ENCODE results near the gene UHRF2.
"Not testable (repeated sequence)": the region's sequence is repeated elsewhere in the genome, so short reads cannot be mapped to it uniquely, and the experiment has no call there.

The UHRF2 gene

DNA sequence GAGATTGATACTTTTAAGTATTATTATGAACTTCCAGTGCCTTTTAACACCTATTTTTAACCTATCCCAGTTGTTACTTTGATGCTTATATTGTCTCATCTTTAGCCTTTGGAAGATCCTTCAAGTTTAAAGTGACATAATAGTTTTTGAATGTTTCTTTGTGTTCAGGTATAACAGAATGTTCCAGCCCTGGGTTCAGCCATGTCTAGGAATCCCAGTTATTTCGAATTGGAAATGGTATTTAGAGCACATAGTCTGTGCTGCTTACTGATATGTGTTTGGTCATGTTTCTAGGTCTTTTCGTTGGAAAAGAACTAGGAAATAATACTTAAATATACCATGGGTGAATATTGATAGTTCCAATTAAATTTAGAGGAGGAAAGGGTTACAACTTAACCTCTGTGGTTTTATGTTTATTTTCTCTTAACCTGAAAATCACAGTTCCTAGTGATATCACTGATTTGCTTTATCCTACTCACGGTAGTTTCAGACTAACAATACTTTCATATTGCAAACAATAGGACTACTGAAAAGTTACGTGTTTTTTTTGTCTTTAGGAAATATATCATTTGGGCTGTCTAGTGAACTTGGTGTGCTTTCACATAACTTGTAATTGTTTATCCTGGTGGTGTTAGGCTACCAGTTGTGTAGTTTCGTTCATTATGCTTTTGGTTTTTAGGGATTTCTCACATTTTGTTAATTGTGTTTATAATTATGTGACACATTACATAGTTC is 37.8 kb downstream of the UHRF2 start:
- Histone ChIP-seq H3K9me3 (ENCODE audit: control insufficient read depth, insufficient read depth, low read depth, low read length) (0 out of 2 replicates have a peak, but pooled peaks cover 2% of the 10 kb centered on the region), H3K27me3 (ENCODE audit: control insufficient read depth, insufficient read depth, low read length) (no peaks in the 10 kb centered on the region), H3K4me1 (ENCODE audit: control insufficient read depth, insufficient read depth, low read length) (peaks cover 14% of the 10 kb centered on the region; the same call in 1 of the 2 replicates), H3K4me3 (ENCODE audit: low read depth, low read length) (no peak overlapping the region), H3K9ac (ENCODE audit: low read length) (no peak overlapping the region), H3K27ac (ENCODE audit: low read depth, low read length) (no peak overlapping the region; the same call in 1 of the 2 replicates), H3K36me3 (ENCODE audit: control insufficient read depth, insufficient read depth, low read length) (no peaks in the 10 kb centered on the region)

GRCh38 chr9:6455292-6455691 is 42.3 kb downstream of the UHRF2 start:
- H3K4me3 ChIP-seq (ENCODE audit: low read depth, low read length); H3K9me3 ChIP-seq (ENCODE audit: control insufficient read depth, insufficient read depth, low read depth, low read length); H3K27me3 ChIP-seq (ENCODE audit: control insufficient read depth, insufficient read depth, low read length); H3K36me3 ChIP-seq (ENCODE audit: control insufficient read depth, insufficient read depth, low read length); H3K27ac ChIP-seq (ENCODE audit: low read depth, low read length); H3K9ac ChIP-seq (ENCODE audit: low read length); H3K4me1 ChIP-seq (ENCODE audit: control insufficient read depth, insufficient read depth, low read length): not testable (repeated sequence)

DNA sequence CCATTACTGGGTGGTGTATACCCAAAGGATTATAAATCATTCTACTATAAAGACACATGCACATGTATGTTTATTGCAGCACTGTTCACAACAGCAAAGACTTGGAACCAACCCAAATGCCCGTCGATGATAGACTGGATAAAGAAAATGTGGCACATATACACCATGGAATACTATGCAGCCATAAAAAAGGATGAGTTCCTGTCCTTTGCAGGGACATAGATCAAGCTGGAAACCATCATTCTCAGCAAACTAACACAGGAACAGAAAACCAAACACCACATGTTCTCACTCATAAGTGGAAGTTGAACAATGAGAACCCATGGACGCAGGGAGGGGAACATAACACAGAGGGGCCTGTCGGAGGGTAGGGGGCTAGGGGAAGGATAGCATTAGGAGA is 45.7 kb downstream of the UHRF2 start:
- not testable (repeated sequence) for H3K36me3 ChIP-seq (ENCODE audit: control insufficient read depth, insufficient read depth, low read length); H3K27ac ChIP-seq (ENCODE audit: low read depth, low read length); H3K4me3 ChIP-seq (ENCODE audit: low read depth, low read length); H3K4me1 ChIP-seq (ENCODE audit: control insufficient read depth, insufficient read depth, low read length); H3K27me3 ChIP-seq (ENCODE audit: control insufficient read depth, insufficient read depth, low read length); H3K9me3 ChIP-seq (ENCODE audit: control insufficient read depth, insufficient read depth, low read depth, low read length); H3K9ac ChIP-seq (ENCODE audit: low read length)

DNA sequence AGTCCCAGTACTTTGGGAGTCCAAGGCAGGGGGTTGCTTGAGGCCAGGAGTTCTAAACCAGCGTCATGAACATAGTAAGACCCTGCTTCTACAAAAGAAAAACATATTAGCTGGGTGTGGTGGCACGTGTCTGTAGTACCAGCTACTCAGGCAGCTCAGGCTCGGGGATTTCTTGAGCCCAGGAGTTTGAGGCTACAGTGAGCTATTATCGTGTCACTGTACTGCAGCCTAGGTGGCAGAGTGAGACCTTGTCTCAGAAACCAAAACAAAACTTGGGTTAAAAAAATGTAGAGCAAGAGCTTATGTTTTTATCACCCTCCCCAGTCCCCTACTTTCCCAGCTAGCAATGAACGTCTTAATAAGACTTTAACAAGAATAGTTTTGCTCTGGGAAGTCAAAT is 46.7 kb downstream of the UHRF2 start:
- H3K9me3 ChIP-seq (ENCODE audit: control insufficient read depth, insufficient read depth, low read depth, low read length) = 0 out of 2 replicates have a peak, but pooled peaks cover 2% of the 10 kb centered on the region
- no peak overlapping the region for H3K4me3 ChIP-seq (ENCODE audit: low read depth, low read length)
- H3K27ac ChIP-seq (ENCODE audit: low read depth, low read length) = no peak overlapping the region
- peaks cover 7% of the 10 kb centered on the region for H3K36me3 ChIP-seq (ENCODE audit: control insufficient read depth, insufficient read depth, low read length)
- no peak overlapping the region for H3K9ac ChIP-seq (ENCODE audit: low read length)
- H3K27me3 ChIP-seq (ENCODE audit: control insufficient read depth, insufficient read depth, low read length) = no peaks in the 10 kb centered on the region
- H3K4me1 ChIP-seq (ENCODE audit: control insufficient read depth, insufficient read depth, low read length) = no peaks in the 10 kb centered on the region

DNA sequence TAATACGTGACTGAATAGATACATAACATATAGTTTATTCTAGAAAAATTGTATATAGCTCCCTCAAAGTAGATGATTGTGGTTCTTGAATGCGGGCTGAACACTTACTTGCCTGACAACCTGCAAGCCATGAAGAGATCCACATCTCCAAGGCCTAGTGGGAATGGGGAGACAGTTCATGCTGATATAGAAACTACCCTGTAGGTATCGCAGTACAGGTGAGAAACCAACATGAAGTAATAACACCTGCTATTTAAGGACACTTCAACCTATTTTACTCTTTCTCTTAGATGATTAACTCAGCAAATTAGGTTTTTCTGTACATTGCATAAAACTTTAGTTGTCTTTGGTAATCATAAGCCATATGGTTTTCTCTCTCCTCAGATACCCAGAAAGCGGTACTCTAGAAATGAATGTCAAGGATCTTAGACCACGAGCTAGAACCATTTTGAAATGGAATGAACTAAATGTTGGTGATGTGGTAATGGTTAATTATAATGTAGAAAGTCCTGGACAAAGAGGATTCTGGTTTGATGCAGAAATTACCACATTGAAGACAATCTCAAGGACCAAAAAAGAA is 47.3 kb downstream of the UHRF2 start:
- Histone ChIP-seq H3K9me3 (ENCODE audit: control insufficient read depth, insufficient read depth, low read depth, low read length) (no peaks in the 10 kb centered on the region), H3K4me1 (ENCODE audit: control insufficient read depth, insufficient read depth, low read length) (no peaks in the 10 kb centered on the region), H3K4me3 (ENCODE audit: low read depth, low read length) (no peak overlapping the region), H3K9ac (ENCODE audit: low read length) (no peak overlapping the region), H3K27me3 (ENCODE audit: control insufficient read depth, insufficient read depth, low read length) (no peaks in the 10 kb centered on the region), H3K36me3 (ENCODE audit: control insufficient read depth, insufficient read depth, low read length) (peaks cover 9% of the 10 kb centered on the region), H3K27ac (ENCODE audit: low read depth, low read length) (no peak overlapping the region)

DNA sequence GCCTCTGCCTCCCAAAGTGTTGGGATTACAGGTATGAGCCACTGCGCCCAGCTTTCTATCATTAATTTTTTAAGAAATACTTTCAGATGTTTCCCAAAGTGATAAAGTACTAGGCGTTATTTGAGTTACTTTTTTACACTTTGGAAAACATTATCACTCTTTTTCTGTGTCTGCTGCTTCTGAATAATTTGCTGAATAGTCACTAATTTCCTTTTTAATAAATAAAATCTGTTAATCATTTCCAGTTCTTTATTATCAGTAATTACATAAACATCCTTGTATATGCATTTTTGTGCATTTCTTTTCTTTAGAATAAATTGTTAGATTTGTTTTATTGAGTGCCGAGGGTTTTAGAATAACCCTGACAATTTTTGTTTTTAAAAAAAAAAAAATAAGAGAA is 48.6 kb downstream of the UHRF2 start:
- Histone ChIP-seq H3K9ac (ENCODE audit: low read length) (no peak overlapping the region), H3K4me1 (ENCODE audit: control insufficient read depth, insufficient read depth, low read length) (no peaks in the 10 kb centered on the region), H3K27ac (ENCODE audit: low read depth, low read length) (no peak overlapping the region), H3K9me3 (ENCODE audit: control insufficient read depth, insufficient read depth, low read depth, low read length) (no peaks in the 10 kb centered on the region), H3K27me3 (ENCODE audit: control insufficient read depth, insufficient read depth, low read length) (no peaks in the 10 kb centered on the region), H3K36me3 (ENCODE audit: control insufficient read depth, insufficient read depth, low read length) (peaks cover 9% of the 10 kb centered on the region), H3K4me3 (ENCODE audit: low read depth, low read length) (no peak overlapping the region)

DNA sequence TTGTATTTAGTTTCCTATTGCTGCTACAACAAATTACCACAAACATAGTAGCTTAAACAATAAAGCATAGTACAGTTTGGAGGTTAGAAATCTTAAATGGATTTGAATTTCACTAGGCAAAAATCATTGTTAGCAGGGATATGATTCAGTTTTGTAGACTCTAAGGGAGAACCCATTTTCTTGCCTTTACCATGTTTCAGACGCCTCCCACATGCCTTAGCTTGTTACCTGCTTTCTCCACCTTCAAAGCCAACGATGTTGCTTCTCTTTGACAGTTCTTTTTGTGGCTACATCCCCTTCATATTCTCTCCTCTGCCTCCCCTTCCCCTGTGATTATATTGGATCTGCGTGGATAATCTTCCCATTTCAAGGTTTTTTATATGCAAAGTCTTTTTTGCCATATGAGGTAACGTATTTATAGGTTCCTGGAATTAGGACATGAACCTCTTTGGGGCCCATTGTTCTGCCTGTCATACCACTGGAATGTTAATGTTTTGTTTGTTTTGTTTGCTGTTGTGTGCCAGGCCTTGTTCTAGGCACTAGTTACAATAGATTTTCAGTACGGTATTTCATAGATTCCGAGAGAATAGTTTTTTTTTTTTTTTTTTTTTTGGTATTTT is 54.1 kb downstream of the UHRF2 start:
- Histone ChIP-seq H3K4me3 (ENCODE audit: low read depth, low read length) (no peak overlapping the region), H3K36me3 (ENCODE audit: control insufficient read depth, insufficient read depth, low read length) (peaks cover 4% of the 10 kb centered on the region), H3K27ac (ENCODE audit: low read depth, low read length) (no peak overlapping the region), H3K9me3 (ENCODE audit: control insufficient read depth, insufficient read depth, low read depth, low read length) (no peaks in the 10 kb centered on the region), H3K27me3 (ENCODE audit: control insufficient read depth, insufficient read depth, low read length) (no peaks in the 10 kb centered on the region), H3K9ac (ENCODE audit: low read length) (no peak overlapping the region), H3K4me1 (ENCODE audit: control insufficient read depth, insufficient read depth, low read length) (peaks cover 8% of the 10 kb centered on the region; the same call in 1 of the 2 replicates)

DNA sequence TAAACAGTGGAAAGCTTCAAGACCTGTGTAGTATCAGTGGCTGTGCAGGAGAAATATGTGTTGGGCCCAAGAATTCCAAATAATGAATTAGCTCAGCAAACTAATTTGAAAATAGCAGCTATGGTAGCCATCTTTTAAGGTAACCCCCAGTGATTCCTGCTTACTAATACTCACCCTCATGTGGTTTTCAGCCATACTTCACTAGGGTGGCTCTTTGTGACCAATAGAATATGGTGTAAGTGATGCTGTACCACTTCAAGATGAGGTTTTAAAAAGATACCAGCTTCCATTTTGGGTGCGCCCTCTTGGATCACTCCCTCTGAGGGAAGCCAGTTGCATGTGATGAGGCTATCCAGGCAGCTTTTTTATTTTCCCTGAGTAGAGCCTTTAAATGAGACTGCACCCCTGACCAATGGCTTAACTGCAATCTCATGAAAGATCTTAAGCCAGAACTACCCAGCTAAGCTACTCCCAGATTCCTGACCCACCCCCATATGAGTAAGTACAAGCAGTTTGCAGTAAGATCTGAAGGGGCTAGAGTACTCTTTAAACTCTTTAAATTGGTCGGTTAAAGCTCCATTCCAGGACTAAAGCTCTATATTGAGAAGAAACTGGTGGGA is 58.3 kb downstream of the UHRF2 start:
- no peaks in the 10 kb centered on the region for H3K9me3 ChIP-seq (ENCODE audit: control insufficient read depth, insufficient read depth, low read depth, low read length)
- no peak overlapping the region for H3K27ac ChIP-seq (ENCODE audit: low read depth, low read length)
- peaks cover 8% of the 10 kb centered on the region; the same call in 1 of the 2 replicates for H3K4me1 ChIP-seq (ENCODE audit: control insufficient read depth, insufficient read depth, low read length)
- no peak overlapping the region for H3K9ac ChIP-seq (ENCODE audit: low read length)
- no peak overlapping the region for H3K4me3 ChIP-seq (ENCODE audit: low read depth, low read length)
- peaks cover 3% of the 10 kb centered on the region; the same call in 1 of the 2 replicates for H3K36me3 ChIP-seq (ENCODE audit: control insufficient read depth, insufficient read depth, low read length)
- H3K27me3 ChIP-seq (ENCODE audit: control insufficient read depth, insufficient read depth, low read length) = no peaks in the 10 kb centered on the region

GRCh38 chr9:6473151-6473550 is 60.2 kb downstream of the UHRF2 start:
- H3K9me3 ChIP-seq (ENCODE audit: control insufficient read depth, insufficient read depth, low read depth, low read length) = no peaks in the 10 kb centered on the region
- H3K4me1 ChIP-seq (ENCODE audit: control insufficient read depth, insufficient read depth, low read length) = 0 out of 2 replicates have a peak, but pooled peaks cover 3% of the 10 kb centered on the region
- no peak overlapping the region for H3K4me3 ChIP-seq (ENCODE audit: low read depth, low read length)
- peaks cover 10% of the 10 kb centered on the region for H3K36me3 ChIP-seq (ENCODE audit: control insufficient read depth, insufficient read depth, low read length)
- H3K27ac ChIP-seq (ENCODE audit: low read depth, low read length) = no peak overlapping the region
- no peak overlapping the region for H3K9ac ChIP-seq (ENCODE audit: low read length)
- H3K27me3 ChIP-seq (ENCODE audit: control insufficient read depth, insufficient read depth, low read length) = no peaks in the 10 kb centered on the region

DNA sequence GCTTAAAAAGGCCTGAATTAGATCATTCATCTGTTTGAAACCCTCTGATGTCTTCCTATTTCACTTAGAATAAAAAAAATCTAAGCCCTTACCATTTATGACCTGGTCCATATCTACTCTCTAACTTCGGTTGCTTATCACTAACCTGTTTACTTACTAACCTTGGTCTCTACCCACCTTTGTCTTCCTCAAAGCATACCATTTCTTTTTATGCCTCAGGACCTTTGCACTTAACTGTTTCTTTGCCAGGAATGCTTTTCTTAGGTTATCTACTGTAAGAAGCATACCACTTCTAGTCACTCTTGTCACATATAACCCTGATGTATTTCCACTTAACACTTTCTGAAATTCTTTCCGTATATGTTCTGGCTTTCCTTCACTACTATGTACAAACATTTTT is 67.0 kb downstream of the UHRF2 start:
- H3K36me3 ChIP-seq (ENCODE audit: control insufficient read depth, insufficient read depth, low read length) = peaks cover 60% of the 10 kb centered on the region
- no peaks in the 10 kb centered on the region for H3K4me1 ChIP-seq (ENCODE audit: control insufficient read depth, insufficient read depth, low read length)
- no peak overlapping the region for H3K4me3 ChIP-seq (ENCODE audit: low read depth, low read length)
- H3K27ac ChIP-seq (ENCODE audit: low read depth, low read length) = no peak overlapping the region
- no peaks in the 10 kb centered on the region for H3K9me3 ChIP-seq (ENCODE audit: control insufficient read depth, insufficient read depth, low read depth, low read length)
- H3K9ac ChIP-seq (ENCODE audit: low read length) = no peak overlapping the region
- H3K27me3 ChIP-seq (ENCODE audit: control insufficient read depth, insufficient read depth, low read length) = no peaks in the 10 kb centered on the region

- no peaks in the 10 kb centered on the region for H3K27me3 ChIP-seq (ENCODE audit: control insufficient read depth, insufficient read depth, low read length)
- H3K4me3 ChIP-seq (ENCODE audit: low read depth, low read length) = no peak overlapping the region
- no peaks in the 10 kb centered on the region for H3K4me1 ChIP-seq (ENCODE audit: control insufficient read depth, insufficient read depth, low read length)
- no peak overlapping the region for H3K27ac ChIP-seq (ENCODE audit: low read depth, low read length)
- peaks cover 69% of the 10 kb centered on the region for H3K36me3 ChIP-seq (ENCODE audit: control insufficient read depth, insufficient read depth, low read length)
- no peak overlapping the region for H3K9ac ChIP-seq (ENCODE audit: low read length)
- H3K9me3 ChIP-seq (ENCODE audit: control insufficient read depth, insufficient read depth, low read depth, low read length) = no peaks in the 10 kb centered on the region
These were observed 71.2 kb downstream of the UHRF2 start for GRCh38 chr9:6484210-6484609.
